Activated CD8-positive, alpha-beta memory T cell treated with anti-CD3 and anti-CD28 coated beads, Interleukin-2, amount 50 U/mL, for 4 hours (primary cell): ENCODE measurements around the gene STAT2.
"Not testable (repeated sequence)": the region's sequence is repeated elsewhere in the genome, so short reads cannot be mapped to it uniquely, and the experiment has no call there.

Source experiments
- DNase-seq: peaks from one replicate; pipeline ENCODE4 v3.0.0-alpha.2; 2020

The STAT2 gene

GRCh38 chr12:56359851-56360767 is at the start of gene STAT2:
TSS of gene STAT2 (minus strand) at chr12:56360107. CDS start at chr12:56356571, 3,536 bp downstream.
- DNase-seq = peak; percentile 98

DNA sequence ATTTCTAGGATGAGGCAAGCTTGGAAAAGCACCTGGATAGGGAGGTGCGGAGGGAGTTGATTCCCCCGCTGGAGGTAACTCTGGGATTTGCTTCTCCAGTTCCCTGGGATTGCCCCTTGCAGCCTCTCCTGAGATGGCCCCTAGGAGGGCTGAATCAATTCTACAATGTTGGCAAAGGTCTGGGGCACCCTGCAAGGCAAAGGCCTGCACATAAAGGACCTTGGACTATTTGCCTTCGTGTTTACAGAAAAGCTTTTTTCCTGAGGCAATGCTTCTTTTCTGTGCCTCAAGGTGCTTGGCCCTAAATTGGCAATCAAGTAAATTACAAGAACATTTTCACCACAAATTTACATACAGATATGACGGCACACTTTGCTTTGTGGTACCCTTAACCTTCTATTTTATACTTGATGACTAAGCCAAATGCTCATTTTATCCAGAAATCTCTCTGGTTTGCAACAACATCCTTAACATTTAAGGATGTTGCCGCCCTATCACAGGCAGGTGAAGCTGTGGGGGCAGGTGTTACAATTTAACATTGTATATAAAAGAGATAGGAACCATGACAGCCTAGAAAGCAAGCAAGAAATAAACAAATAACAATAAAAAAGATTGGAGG is 49.0 kb upstream of the STAT2 start:
- no peak for DNase-seq

GRCh38 chr12:56404227-56404626 is 44.3 kb upstream of the STAT2 start:
- DNase-seq = not testable (repeated sequence)

- not testable (repeated sequence) for DNase-seq
These were observed 41.7 kb upstream of the STAT2 start for GRCh38 chr12:56401612-56402011.

DNA sequence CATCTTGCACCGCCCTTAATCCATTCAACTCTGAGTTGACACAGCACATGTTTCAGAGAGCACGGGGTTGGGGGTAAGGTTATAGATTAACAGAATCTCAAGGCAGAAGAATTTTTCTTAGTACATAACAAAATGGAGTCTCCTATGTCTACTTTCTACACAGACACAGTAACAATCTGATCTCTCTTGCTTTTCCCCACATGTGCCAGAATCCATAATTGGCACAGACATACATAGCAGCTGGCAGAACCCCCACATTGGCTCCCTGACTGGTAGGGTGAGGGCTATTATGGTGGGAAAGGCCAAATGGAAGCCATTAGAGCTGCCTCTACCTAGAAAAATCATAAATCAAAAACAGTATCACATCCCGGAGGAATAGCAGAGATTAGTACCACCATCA is 41.2 kb upstream of the STAT2 start:
- not testable (repeated sequence) for DNase-seq

DNA sequence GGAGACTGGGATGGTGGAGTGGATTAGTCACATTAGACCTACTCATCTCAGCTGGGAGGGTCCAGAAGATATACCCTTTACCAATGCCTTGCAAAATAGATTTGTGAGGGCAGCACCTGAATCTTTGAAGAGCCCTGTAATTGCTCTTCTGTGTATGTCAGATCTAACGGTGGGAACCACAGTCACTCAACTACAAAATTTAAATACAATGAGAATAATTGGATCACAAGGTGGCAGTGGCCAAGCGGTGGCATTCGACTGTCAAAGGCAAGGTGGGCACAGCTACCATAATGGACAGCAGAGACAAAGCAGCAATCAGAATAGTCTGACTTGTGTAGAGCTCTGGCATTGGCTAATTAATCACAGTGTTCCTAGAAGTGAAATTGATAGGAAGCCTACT is 39.6 kb upstream of the STAT2 start:
- not testable (repeated sequence) for DNase-seq

GRCh38 chr12:56398324-56398723 is 38.4 kb upstream of the STAT2 start:
- DNase-seq = no peak

DNA sequence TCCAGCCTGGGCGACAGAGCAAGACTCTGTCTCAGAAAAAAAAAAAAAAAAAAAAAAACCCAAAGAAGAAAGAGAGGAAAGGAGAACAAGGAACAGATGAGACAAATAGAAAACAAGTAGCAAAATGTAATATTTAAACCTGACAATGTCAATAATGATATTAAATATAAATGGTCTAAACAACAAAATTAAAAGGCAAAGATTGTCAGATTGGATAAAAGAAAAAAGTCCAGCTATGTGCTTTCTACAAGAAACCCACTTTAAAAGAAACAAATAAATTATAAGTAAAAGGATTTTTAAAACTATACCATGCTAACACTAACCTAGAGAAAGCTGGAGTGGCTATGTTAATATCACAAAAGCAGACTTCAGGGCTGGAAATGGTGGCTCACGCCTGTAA is 32.4 kb upstream of the STAT2 start:
- no peak for DNase-seq

DNA sequence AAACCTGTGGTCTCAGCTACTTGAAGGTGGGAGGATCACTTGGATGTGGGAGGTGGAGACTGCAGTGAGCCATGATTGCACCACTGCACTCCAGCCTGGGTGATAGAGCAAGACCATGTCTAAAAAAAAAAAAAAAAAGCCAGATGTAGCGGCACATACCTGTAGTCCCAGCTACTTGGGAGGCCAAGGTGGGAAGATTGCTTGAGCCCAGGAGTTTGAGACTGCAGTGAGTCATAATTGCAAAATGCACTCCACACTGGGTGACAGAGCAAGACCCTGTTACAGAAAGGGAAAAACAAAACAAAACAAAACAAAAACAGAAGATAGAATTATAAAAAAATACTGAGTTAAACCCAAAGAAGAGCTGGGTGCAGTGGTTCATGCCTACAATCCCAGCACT is 31.8 kb upstream of the STAT2 start:
- DNase-seq = no peak

GRCh38 chr12:56389412-56389811 is 29.5 kb upstream of the STAT2 start:
- no peak for DNase-seq

GRCh38 chr12:56387152-56387736 is 27.3 kb upstream of the STAT2 start:
- no peak for DNase-seq

DNA sequence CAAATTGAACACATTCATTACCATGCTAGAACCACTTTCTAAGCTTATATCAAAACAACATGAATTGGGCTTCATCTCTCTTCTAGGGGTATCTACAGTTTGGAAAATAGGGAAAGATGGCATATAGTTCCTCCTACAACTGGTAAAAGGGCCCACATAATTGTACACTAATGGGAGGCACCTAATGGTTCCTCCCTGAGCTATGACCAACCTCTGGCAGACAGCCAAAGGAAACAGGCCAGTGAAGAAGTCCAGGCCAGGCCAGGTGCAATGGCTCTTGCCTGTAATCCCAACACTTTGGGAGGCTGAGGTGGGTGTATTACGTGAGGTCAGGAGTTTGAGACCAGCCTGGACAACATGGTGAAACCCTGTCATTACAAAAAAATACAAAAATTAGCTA is 26.0 kb upstream of the STAT2 start:
- no peak for DNase-seq

GRCh38 chr12:56382611-56383010 is 22.7 kb upstream of the STAT2 start:
- DNase-seq = no peak

- DNase-seq = no peak
These were observed 18.0 kb upstream of the STAT2 start for GRCh38 chr12:56377989-56378316.

DNA sequence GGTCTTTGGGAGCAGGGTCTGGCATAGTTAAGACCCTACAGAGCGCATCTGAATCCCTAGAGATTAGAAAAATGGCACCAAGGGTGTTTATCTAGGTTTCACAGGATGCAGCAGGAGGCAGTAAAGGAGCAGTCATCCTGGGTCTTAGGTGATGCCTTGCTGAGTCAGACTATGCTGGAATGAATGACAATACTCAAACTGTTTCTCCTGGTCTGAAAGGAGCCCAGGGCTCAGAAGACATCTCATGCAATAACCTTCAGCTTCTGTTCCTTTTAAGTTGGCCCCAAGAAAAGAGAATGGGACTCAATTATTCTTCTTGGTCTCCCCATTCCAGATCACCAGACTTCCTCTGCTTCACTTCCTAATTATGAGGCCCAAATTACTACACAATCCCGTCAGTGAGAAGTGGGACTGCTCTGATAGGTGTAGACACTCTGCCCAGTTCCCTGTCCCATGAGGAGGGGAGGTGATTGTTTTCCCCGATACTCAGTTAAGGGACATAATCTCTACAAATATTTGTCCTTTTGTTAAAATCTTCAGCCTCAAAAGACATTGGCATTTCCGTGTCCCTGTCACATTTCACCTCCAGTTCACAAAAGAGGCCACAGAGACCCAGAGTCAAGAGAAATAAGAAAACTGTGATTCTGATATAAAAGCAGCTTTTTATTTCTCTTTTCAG is 17.5 kb upstream of the STAT2 start:
- DNase-seq = no peak

DNA sequence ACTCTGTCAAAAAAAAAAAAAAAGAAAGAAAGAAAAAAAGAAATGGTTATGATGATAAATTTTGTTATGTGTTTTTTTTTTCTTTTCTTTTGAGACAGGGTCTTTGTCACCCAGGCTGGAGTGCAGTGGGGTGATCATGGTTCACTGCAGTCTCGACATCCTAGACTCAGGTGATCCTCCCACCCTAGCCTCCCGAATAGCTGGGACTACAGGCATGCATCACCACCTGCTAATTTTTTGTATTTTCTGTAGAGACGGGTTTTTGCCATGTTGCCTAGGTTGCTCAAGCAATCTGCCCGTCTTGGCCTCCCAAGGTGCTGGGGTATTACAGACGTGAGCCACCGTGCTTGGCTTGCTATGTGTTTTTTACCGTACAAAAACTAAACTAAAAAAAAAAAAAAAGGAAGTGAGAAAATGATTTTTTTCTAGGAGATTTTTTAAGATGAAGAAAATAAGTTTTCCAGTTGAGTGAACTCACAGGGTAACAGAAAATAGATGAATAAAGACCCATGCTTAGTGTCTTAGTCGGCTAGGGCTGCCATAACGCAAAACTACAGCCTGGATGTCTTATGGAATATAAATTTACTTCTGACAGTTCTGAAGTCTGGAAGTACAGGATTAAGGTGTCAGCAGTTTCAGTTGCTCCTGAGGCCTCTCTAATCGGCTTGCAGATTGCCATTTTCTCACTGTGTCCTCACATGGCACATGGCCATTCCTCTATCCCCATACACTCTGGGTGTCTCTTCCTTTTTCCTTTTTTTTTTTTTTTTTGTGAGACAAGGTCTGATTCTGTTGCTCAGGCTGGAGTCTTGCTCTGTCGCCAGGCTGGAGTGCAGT is 15.9 kb upstream of the STAT2 start:
- DNase-seq = no peak

DNA sequence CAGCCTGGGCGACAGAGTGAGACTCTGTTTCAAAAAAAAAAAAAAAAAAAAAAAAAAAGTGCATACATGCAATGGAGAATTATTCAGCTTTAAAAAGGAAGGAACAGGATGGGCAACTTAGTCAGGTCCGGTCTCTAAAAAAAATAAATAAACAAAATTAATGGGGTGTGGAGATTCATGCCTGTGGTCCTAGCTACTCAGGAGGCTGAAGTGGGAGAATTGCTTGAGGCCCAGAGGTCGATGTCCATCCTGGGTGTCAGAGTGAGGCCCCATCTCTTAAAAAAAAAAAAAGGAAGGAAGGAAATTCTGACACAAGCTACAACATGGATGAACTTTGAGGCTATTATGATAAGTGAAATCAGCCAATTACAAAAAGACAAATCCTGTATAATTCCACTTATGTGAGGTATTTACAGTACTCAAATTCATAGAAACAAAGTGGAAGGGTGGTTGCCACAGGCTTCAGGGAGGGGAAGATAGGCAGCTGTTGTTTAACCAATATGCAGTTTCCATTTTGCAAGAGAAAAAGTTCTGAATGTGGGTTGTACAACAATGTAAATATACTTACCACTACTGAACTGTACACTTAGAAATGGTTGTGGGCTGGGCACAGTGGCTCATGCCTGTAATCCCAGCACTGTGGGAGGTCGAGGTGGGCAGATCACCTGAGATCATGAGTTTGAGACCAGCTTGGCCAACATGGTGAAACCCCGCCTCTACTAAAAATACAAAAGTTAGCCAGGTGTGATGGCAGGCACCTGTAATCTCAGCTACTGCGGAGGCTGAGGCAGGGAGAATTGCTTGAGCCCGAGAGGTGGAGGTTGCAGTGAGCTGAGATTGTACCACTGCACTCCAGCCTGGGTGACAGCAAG is 15.1 kb upstream of the STAT2 start:
- DNase-seq = no peak

DNA sequence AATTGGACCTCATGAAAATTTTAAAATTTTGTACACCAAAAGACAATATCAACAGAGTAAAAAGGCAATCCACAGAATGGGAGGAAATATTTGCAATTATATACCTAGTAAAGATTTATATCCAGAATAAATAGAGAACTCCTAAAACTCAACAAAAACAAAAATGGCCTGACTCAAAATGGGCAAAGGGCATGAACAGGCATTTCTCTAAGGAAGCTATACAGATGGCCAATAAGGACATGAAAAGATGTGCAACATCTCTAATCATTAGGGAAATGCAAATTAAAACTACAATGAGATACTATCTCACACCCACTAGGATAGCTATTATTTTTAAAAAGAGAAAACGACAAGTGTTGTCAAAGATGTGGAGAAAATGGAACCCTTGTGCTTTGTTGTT is 13.6 kb upstream of the STAT2 start:
- DNase-seq = no peak

DNA sequence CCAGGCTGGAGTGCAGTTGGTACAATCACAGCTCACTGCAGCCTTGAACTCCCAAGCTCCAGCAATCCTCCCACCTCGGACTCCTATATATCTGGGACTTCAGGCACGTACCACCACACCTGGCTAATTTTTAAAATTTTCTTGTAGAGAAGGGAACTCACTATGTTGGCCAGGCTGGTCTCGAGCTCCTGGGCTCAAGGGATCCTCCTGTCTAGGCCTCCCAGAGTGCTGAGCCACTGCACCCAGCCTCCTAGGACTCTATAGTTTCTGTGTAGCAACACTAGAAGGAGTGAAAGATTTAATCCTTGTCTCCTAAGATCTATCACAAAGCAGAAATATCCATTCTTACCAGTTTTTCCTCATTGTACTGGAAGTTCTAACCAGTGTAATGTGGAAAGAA is 7.0 kb upstream of the STAT2 start:
- no peak for DNase-seq

- no peak for DNase-seq
These were observed 2.5 kb upstream of the STAT2 start, which contains the start of gene APOF for GRCh38 chr12:56362130-56363059. TSS of gene APOF (minus strand) at chr12:56362857. CDS start at chr12:56362745, 112 bp downstream.
